NOMO-1 treated with DMSO at 0.1 percent for 48 hours (cell line): Measurements from ENCODE around the gene PPY.
A peak's percentile ranks its signal among the peaks of the same experiment; 100 is the strongest.

ENCODE experiments used
- DNase-seq: peaks from one replicate; lab custom pipeline; 2025; ENCODE audit not compliant: unreplicated experiment; lab: John Stamatoyannopoulos, UW

Gene PPY

GRCh38 chr17:43932923-43933322 is 9.4 kb downstream of the PPY start:
- no peak for DNase-seq

GRCh38 chr17:43932357-43932756 is 9.9 kb downstream of the PPY start:
- no peak for DNase-seq

GRCh38 chr17:43931062-43931571 is 11.2 kb downstream of the PPY start:
- no peak for DNase-seq

- DNase-seq = no peak
Measured at GRCh38 chr17:43928609-43929008, 13.7 kb downstream of the PPY start.

GRCh38 chr17:43927929-43928328 is 14.3 kb downstream of the PPY start:
- DNase-seq = peak; percentile 55

- no peak for DNase-seq
Measured at GRCh38 chr17:43927060-43927864, 15.0 kb downstream of the PPY start.

GRCh38 chr17:43924558-43924957 is 17.7 kb downstream of the PPY start:
- DNase-seq = no peak

GRCh38 chr17:43920500-43921095 is 21.7 kb downstream of the PPY start:
- no peak for DNase-seq

GRCh38 chr17:43918026-43918389 is 24.3 kb downstream of the PPY start:
- no peak for DNase-seq

GRCh38 chr17:43917348-43918025 is 24.8 kb downstream of the PPY start:
- DNase-seq = peak; percentile 57

- no peak for DNase-seq
Measured at GRCh38 chr17:43917016-43917347, 25.3 kb downstream of the PPY start.

- DNase-seq = no peak
Measured at GRCh38 chr17:43916385-43916784, 25.9 kb downstream of the PPY start.

GRCh38 chr17:43915559-43915958 is 26.7 kb downstream of the PPY start:
- no peak for DNase-seq

GRCh38 chr17:43914451-43914850 is 27.8 kb downstream of the PPY start:
- DNase-seq = no peak

GRCh38 chr17:43913584-43913983 is 28.7 kb downstream of the PPY start:
- DNase-seq = no peak

- no peak for DNase-seq
Measured at GRCh38 chr17:43912635-43913304, 29.5 kb downstream of the PPY start.

GRCh38 chr17:43911904-43912303 is 30.4 kb downstream of the PPY start:
- DNase-seq = no peak

GRCh38 chr17:43909537-43910231 is 32.6 kb downstream of the PPY start:
- no peak for DNase-seq

GRCh38 chr17:43907998-43908721 is 34.1 kb downstream of the PPY start:
- DNase-seq = peak; percentile 34

- DNase-seq = peak; percentile 52
Measured at GRCh38 chr17:43907425-43907981, 34.8 kb downstream of the PPY start, which contains the start of gene MPP2. Gene MPP2 (minus strand): TSS chr17:43907536. CDS start chr17:43904460, 3,076 bp downstream.
